Adrenal gland (tissue), 5 donors: Measurements from ENCODE around the gene NEIL3.

ENCODE experiments used
- CTCF ChIP-seq, 6 experiments: fragments of 450-650 bp in 4 of 6; fragments of 200-600 bp in 2 of 6; sonication (generic) in 1 of 6; IDR thresholded peaks; 1 replicate in 5 of 6; 2 replicates in 1 of 6; pipeline versions ENCODE4 v1.5.1 to v1.8.0; 2016 to 2021; ENCODE audit warnings: antibody characterized with exemption in 6 of 6, mild to moderate bottlenecking in 2 of 6, moderate library complexity in 1 of 6
- POLR2A ChIP-seq, 2 donors: fragments of 450-650 bp; IDR thresholded peaks; one replicate each; pipeline ENCODE4 v1.6.1; 2017; ENCODE audit warnings: antibody characterized with exemption in 2 of 2, mild to moderate bottlenecking in 2 of 2, moderate library complexity in 1 of 2
- donor health status: DM: no; HTN: no; CAD: no.

- TF ChIP-seq CTCF (IDR thresholded peaks at IDR 0.05) (no peak), POLR2A (IDR thresholded peaks at IDR 0.05) (no peak)
These were observed 23.7 kb upstream of the NEIL3 start for GRCh38 chr4:177285953-177286352.
